GM13976 (cell line): ENCODE measurements around the gene AKAP17A.

ENCODE experiments used
- DNase-seq: peaks from one replicate; pipeline ENCODE4 v3.0.0; 2012; ENCODE audit warnings: low spot score
- in situ Hi-C: fragments of 300-500 bp; cut with MboI; formaldehyde crosslinking; loops from one replicate; pipeline ENCODE4 v1.12.0; 2022; ENCODE audit warnings: low sequenced_read_pairs, mixed read lengths, inconsistent platforms; ENCODE audit not compliant: unreplicated experiment
- TF ChIP-seq, protein P1 (sequence below): IDR thresholded peaks from 2 replicates; pipeline ENCODE4 v1.5.1; 2012; ENCODE audit warnings: borderline replicate concordance, mild to moderate bottlenecking; ENCODE audit not compliant: insufficient read depth; ENCODE audit errors: extremely low read depth, missing control alignments, control extremely low read depth

The AKAP17A gene

DNA sequence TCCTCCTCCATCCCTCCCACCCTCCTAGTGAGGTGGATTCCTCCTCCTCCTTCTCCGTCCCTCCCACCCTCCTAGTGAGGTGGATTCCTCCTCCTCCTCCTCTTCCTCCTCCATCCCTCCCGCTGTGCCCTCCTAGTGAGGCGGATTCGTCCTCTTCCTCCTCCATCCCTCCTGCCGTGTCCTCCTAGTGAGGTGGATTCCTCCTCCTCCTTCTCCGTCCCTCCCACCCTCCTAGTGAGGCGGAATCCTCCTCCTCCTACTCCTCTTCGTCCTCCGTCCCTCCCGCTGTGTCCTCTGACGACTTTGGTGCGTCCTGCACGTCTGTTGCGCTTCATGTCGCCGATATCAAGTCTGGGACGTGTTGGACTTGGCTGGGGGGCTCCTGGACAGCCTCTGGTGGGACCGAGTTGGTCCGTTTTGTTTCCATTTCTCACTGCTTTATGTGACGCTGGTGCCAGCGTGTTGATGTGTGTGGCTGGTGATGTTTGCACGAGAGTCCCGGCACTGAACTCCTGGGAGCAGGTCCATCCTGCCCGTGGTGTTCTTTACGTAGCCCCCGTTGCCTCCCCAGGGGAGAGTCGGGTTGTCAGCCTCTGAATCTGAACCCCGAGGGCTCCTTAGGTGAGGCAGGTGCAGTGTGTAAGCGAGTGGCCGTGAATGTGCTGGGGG lies 5.4 kb downstream of the AKAP17A start:
- DNase-seq: no peak
- in situ Hi-C loops: no loop called here
- TF ChIP-seq, protein P1, sequence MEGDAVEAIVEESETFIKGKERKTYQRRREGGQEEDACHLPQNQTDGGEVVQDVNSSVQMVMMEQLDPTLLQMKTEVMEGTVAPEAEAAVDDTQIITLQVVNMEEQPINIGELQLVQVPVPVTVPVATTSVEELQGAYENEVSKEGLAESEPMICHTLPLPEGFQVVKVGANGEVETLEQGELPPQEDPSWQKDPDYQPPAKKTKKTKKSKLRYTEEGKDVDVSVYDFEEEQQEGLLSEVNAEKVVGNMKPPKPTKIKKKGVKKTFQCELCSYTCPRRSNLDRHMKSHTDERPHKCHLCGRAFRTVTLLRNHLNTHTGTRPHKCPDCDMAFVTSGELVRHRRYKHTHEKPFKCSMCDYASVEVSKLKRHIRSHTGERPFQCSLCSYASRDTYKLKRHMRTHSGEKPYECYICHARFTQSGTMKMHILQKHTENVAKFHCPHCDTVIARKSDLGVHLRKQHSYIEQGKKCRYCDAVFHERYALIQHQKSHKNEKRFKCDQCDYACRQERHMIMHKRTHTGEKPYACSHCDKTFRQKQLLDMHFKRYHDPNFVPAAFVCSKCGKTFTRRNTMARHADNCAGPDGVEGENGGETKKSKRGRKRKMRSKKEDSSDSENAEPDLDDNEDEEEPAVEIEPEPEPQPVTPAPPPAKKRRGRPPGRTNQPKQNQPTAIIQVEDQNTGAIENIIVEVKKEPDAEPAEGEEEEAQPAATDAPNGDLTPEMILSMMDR: no peak

- TF ChIP-seq, protein P1: no peak
- no peak for DNase-seq
- in situ Hi-C loops: no loop called here
These were observed 6.1 kb downstream of the AKAP17A start for GRCh38 chrX:1597345-1598020.

GRCh38 chrX:1598021-1598875 lies 6.8 kb downstream of the AKAP17A start:
- TF ChIP-seq, protein P1: no peak
- peak; percentile 61 for DNase-seq
- in situ Hi-C loops: no loop called here

DNA sequence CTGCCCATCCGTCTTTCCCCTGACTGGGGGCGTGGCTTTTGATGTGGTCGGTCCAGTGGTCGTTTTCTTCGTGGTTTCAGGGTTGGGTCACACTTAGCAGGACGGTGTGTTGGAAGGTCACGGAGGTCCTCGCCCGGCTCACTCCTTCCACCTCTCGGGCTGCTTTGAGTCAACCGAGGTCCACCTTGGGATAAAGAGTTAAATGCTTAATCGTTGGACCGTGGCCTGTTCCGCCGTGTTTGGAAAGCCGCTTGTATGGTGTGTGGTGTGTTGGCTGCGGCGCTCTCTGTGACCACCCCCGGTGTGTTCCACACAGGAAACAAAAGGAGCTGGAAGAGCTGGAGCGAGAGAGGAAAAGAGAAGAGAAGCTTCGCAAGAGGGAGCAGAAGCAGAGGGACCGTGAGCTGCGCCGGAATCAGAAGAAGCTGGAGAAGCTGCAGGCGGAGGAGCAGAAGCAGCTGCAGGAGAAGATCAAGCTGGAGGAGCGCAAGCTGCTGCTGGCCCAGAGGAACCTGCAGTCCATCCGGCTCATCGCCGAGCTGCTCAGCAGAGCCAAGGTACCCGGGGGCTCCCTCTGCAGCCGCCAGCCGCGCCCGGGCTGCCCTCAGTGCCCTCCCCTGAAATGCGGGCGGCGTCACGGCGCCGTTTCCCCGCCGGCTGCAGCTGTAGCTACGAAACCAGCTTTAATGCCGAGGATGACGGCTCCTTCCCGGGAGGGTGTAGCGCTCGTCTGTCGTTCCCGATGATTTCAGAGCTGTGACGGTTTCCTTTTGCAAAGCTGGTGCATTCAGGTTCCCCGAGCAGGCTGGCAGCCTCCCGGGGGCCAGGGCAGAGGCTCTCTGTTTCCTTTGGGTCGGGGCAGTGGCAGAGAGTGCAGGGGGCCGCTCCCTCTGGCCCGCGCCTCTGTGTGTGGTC lies 7.7 kb downstream of the AKAP17A start:
- peak; percentile 20 for DNase-seq
- TF ChIP-seq, protein P1: no peak
- in situ Hi-C loops: no loop called here

GRCh38 chrX:1599791-1600405 lies 8.5 kb downstream of the AKAP17A start:
- DNase-seq: peak; percentile 21
- in situ Hi-C loops: no loop called here
- TF ChIP-seq, protein P1: no peak
